Stimulated activated CD4-positive, alpha-beta T cell treated with anti-CD3 and anti-CD28 coated beads, Interleukin-15, amount 100 ng/mL, for 24 hours (primary cell): Measurements from ENCODE around the gene ELP5.

Experiments used
- DNase-seq: peaks from one replicate; pipeline ENCODE4 v3.0.0-alpha.2; 2020

ELP5 gene

GRCh38 chr17:7252176-7253043, at the start of gene ELP5:
ELP5 (plus strand) TSS chr17:7252215; CDS start chr17:7252551, 336 bp downstream.
- DNase-seq, result peak; percentile 95

- DNase-seq, result no peak
These were observed 48.6 kb upstream of the ELP5 start for GRCh38 chr17:7203391-7203790.

GRCh38 chr17:7204336-7204735, 47.7 kb upstream of the ELP5 start:
- no peak for DNase-seq

- peak; percentile 96 for DNase-seq
These were observed 47.1 kb upstream of the ELP5 start for GRCh38 chr17:7204828-7205461.

DNA sequence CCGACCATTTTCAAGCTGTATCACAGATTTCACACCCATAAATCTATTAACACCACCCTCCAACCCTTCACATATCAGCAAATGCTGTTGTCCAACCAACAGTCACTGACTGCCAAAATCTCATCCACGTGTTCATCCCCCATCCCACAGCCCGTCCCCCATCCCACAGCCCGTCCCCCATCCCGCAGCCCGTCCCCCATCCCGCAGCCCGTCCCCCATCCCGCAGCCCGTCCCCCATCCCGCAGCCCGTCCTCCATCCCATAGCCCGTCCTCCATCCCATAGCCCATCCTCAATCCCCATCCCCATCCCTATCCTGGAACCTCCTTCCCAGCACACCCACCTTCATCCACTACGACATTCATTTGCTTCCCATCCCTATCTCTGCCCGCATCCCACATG, 46.5 kb upstream of the ELP5 start:
- DNase-seq, result no peak

GRCh38 chr17:7207120-7208001, 44.7 kb upstream of the ELP5 start:
- no peak for DNase-seq

DNA sequence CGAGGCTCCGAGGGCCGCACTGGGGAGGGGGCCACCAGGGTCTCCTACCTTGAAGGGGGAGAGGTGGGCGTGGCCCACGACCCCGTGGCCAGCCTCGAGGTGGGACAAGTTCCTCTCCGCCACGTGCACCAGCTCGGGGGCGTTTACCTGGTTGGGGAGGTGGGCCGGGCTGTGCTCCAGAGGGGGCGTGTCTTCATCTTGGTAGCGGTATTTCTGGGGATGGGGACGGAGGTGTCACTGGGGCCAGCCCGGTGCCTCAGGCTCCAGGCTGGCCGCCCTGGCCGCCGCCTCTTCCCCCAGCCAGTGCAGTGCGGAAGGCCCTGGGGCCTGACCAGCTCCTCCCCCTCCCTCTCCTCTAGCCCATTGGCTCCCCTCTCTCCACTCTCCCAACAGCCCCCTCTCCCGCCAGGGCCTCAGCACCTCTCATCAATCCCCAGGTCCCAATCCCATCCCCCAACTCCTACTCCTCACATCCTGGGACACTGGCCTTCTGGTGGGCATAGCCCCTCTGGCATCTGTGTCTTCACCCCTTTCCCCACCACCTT, 43.9 kb upstream of the ELP5 start:
- DNase-seq, result no peak

DNA sequence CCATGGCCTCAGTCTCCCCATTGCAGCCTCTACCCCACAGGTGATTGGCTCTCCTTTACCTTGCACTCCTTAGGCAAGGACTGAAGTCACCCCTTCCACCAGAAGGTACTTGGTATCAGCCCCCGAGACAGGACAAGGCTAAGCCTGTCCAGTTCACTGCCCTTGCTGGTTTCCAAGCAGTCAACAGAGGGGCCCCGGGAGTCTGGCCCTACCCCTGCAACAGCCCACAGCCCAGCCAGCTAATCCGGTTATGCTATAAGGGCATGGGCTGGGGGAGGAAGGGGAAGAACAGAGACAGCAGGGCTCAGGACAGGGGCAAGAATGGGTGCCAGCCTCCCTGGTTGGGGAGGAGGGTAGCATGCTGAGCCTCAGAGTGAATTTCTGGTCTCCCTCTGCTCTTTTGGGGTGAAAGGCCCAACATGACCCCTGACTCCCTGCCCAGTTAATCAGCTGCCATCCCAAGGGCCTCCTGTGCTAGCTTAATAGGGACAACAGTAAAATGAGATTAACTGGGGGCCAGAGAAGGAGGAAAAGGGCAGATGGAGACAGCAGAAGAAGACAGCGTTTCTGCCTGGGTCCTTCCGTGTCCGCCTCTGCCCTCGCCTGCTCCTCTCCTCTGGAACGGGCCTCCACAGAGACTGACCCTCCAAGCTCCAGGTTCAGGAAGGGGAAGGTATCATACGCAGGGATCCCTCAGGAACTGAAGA, 43.1 kb upstream of the ELP5 start:
- no peak for DNase-seq

GRCh38 chr17:7211491-7212273, 40.3 kb upstream of the ELP5 start:
- DNase-seq, result no peak

DNA sequence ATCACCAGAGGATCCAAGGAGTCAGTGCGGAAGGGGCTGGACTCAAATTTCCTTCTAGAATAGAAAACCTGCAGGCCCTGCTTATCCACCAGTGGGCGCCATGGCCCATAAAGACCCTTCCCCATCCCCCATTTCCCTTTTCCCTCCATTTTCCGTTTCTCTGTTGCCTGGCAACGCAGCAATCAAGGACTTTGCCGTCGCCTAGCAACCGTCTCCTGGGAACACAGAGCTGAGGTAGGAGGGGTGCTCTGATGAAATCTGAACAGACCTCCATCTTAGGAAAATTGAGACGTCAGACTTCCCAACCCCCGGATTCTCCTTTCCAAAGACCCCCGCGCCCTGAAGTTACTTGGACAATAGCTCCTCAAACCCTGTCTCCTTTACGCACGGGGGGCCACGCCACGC, 38.1 kb upstream of the ELP5 start:
- peak; percentile 73 for DNase-seq

DNA sequence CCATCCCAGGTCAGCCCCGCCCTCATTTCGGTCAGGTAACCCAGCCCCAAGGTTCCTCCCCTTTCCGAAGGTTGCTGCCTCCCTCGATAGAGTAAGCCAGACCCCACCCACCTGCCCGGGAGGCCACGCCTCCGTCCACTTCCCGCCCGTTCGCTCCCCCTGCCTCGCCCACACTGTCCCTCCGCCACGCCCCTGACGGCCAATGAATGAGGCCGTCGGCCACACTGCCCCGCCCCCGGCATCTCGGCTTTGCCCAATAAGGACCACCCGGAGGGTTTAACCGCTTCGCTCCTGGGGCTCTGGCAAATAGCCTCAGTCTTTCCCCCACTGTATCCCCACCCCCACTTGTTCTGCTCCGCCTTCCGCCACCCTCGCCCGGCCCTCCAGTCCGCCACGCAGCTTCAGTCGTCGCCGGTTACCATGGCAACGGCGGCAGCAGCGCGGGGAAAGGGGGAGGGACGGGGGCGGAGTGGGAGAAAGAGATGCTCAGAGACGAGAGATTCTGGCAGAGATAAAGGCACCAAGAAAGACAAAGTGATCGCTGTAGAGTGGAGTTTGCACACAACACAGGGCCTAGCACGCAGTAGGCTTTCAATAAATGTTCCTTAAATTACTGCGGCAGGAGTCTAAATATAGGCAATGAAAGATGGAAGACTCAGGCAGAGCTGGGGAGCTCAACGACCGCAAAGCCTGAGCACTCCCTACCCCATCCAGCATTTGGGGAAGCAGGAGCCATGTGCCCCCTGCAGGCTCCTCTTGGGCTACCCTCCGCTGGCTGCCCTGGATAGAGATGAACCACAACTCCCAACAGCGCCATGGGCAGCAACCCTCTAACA, 37.5 kb upstream of the ELP5 start:
- peak; percentile 100 for DNase-seq

DNA sequence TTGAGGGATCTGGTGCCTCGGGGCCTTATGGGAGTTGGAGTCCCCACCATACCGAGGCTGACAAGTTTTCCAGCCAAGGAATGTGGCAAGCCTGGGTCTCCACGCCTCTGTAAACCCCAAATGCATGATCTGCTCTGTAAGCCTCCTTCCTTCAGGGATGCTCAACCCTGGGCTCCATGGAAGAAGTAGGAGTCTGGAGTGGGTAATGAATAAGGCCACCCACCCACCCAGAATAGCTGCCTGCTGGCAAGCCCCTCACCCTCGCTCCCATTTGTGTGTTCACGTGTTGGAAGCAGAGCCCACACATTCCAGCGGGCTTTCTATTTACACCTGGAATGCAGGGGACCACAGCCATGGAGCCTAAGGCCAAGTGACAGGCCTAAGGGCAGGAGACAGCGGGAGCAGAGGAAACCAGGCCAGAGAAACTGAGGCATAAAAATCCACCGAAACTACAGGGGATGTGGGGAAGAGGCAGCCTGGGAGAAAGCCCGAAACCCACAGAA, 36.8 kb upstream of the ELP5 start:
- no peak for DNase-seq

DNA sequence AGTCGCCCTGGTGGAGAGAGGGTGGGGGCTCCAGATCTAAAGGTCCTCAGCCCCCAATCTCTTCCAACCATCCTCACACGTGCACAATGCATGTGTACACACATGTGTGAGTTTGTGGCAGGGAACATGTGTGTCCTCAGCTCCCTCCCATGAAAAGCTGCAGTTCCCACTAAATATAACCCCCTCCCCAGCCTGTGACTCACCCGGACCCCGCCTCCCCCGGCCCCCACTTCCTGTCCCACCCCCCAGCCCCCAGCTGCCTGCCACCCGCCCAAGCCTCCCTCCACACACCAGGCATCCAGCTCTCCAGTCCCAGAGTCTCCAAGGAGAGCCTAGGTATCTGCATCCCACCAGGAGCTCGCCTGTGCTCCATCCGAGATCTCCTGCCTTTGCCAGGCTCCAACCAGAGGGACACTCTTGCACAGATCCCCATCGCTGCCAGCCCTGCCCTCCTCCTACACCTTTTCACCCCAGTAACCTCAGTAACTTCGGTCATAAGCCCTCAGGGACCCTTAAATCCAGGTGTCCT, 36.3 kb upstream of the ELP5 start:
- DNase-seq, result no peak

- no peak for DNase-seq
These were observed 35.5 kb upstream of the ELP5 start for GRCh38 chr17:7216242-7217112.

- DNase-seq, result peak; percentile 40
These were observed 34.7 kb upstream of the ELP5 start for GRCh38 chr17:7217113-7217987.

DNA sequence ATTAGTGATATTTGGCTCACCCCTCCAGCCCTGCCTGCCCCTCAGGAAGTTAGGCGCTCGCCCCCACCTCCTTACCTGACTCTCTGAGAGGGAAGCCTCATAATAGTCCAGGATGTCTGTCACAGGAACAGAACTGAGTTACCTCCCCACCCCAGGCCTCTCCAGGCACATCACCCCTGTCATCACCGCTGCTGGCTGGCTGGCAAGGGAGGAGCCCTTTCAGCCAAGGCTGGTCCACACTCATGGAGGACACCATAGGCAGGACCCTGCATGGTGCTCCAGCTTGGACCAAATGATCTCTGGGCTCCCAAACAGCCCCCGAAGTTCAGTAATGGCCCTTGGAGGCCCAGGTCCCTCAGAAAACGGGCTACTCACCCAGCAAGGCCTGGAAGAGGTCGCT, 33.8 kb upstream of the ELP5 start:
- no peak for DNase-seq

- DNase-seq, result no peak
These were observed 33.3 kb upstream of the ELP5 start for GRCh38 chr17:7218758-7219157.

DNA sequence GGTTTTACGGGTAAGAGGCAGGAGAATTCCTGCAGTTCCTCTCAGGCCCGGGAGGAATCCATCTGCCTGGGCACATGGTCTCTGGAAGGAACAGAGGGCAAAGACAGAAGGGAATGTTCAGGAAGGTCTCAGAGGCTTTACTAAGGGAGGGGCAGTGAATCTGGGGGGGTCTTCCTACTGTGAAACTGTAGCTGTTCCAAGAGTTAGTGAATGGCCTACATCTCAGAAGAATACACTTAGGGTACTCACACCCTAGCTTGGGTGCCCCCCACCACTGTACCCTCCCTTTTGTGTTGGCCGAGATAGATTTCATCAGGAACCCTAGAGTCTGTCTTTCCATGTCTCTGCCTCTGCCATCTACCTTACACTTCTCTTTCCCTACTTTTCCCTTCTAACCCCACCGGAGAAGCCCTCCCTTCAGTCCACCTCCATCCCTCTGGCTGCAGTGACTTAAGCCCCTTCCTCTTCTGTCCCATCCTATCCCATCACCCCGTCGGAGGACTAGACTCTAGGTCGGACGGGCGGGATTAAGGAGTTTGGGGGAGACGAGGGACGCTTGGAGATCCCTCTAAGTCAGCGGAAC, 32.7 kb upstream of the ELP5 start:
- DNase-seq, result no peak
